Caco-2 (cell line): Measurements from ENCODE around the gene PSMD1. TPM values are rescaled to one million over a fixed set of nuclear protein-coding genes. Genes with fewer than 3 reads are reported as not detected.

Experiments
- BruUV-seq: library from RNA; stranded (reverse); fragments of 400-500 nt; replicated peaks from 2 replicates; lab custom pipeline; 2021; lab: Mats Ljungman, UMichigan
- CTCF ChIA-PET: fragments of 300-600 bp; sonication (Branson Sonifier 250); formaldehyde crosslinking; loops from one replicate; lab custom pipeline; 2022; ENCODE audit warnings: antibody characterized with exemption; lab: Charles Lee
- POLR2A ChIA-PET: fragments of 300-600 bp; sonication (Branson Sonifier 250); formaldehyde crosslinking; loops from one replicate; lab custom pipeline; 2022; ENCODE audit warnings: antibody characterized with exemption; lab: Charles Lee
- DNase-seq, 2 experiments: peaks; one replicate each; pipeline versions ENCODE4 v3.0.0 to v3.0.0-alpha.2; 2020 to 2022
- H3K27me3 ChIP-seq: replicated peaks from 2 replicates; pipeline ENCODE4 v1.6.0; 2011; ENCODE audit warnings: low read length; ENCODE audit not compliant: control insufficient read depth, insufficient read depth
- H3K36me3 ChIP-seq: 2 replicates; pipeline ENCODE4 v1.5.1; 2011; ENCODE audit warnings: low read length; ENCODE audit not compliant: control insufficient read depth, insufficient read depth
- H3K4me1 ChIP-seq: fragments of 250-450 bp; sonication (Bioruptor Pico); 2 replicates; pipeline ENCODE4 v1.5.1; 2020; ENCODE audit warnings: mild to moderate bottlenecking
- H3K4me3 ChIP-seq: 2 replicates; pipeline ENCODE4 v1.5.1; 2011; ENCODE audit warnings: low read depth, mild to moderate bottlenecking, control low read depth, low read length
- H3K9me3 ChIP-seq: fragments of 250-450 bp; sonication (Bioruptor Pico); 2 replicates; pipeline ENCODE4 v1.5.1; 2020; ENCODE audit warnings: mild to moderate bottlenecking, moderate library complexity
- H3K27ac Mint-ChIP-seq: one replicate; pipeline ENCODE4 v1.8.0; 2022; ENCODE audit warnings: mixed read lengths; ENCODE audit not compliant: unreplicated experiment
- H3K27me3 Mint-ChIP-seq: one replicate; pipeline ENCODE4 v1.8.0; 2022; ENCODE audit warnings: mixed read lengths; ENCODE audit not compliant: insufficient read depth, unreplicated experiment
- H3K36me3 Mint-ChIP-seq: one replicate; pipeline ENCODE4 v1.8.0; 2022; ENCODE audit warnings: mild to moderate bottlenecking, mixed read lengths; ENCODE audit not compliant: insufficient read depth, unreplicated experiment
- H3K4me1 Mint-ChIP-seq: one replicate; pipeline ENCODE4 v1.8.0; 2022; ENCODE audit warnings: low read depth, mixed read lengths; ENCODE audit not compliant: unreplicated experiment
- H3K4me3 Mint-ChIP-seq: one replicate; pipeline ENCODE4 v1.8.0; 2022; ENCODE audit warnings: mild to moderate bottlenecking, moderate library complexity, mixed read lengths; ENCODE audit not compliant: unreplicated experiment
- H3K9me3 Mint-ChIP-seq: one replicate; pipeline ENCODE4 v1.8.0; 2022; ENCODE audit warnings: mixed read lengths; ENCODE audit not compliant: unreplicated experiment
- intact Hi-C: fragments of 100-400 bp; cut with micrococcal nuclease; formaldehyde crosslinking; loops from one replicate; pipeline ENCODE4 v1.10.0; 2022; ENCODE audit not compliant: unreplicated experiment
- total RNA-seq: library from RNA; stranded (reverse); gene quantifications from 2 replicates; pipeline ENCODE4 v1.2.3, GENCODE V29; 2022
- TF ChIP-seq, protein P1 (sequence below), 2 experiments: fragments of 200-600 bp in 1 of 2; IDR thresholded peaks; 1 replicate in 1 of 2; 2 replicates in 1 of 2; pipeline versions ENCODE4 v1.5.1 to v1.8.0; 2011 to 2022; ENCODE audit warnings: antibody characterized with exemption in 1 of 2, control low read depth in 1 of 2, inconsistent platforms in 1 of 2, low read depth in 1 of 2, low read length in 1 of 2, mild to moderate bottlenecking in 1 of 2, moderate library complexity in 1 of 2; ENCODE audit not compliant: insufficient read depth in 1 of 2, severe bottlenecking in 1 of 2, unreplicated experiment in 1 of 2

Gene PSMD1
- total RNA-seq, 1 experiment from 2014 or later: 126 TPM

DNA sequence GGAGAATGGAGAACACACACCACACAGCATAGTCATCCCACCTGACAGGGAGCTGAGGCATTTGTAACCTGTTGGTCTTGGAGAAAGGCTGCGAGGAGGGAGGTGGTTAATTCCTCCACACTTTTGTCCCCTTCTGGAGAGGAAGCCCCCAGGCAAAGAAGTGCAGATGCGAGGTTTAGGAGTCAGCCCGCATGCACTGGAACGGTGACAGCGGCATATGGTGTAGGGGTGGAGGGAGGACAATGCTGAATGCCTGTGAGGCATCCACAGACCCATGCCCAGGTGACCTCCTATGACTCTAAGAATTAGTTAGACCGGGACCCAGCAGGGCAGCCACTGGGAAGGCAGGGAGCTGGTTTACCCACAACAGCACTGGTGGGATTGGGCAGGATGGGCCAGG, 48.5 kb upstream of the PSMD1 start:
- Mint-ChIP-seq H3K27me3 (no peaks in the 10 kb centered on the region), H3K4me3 (no peak overlapping the region), H3K4me1 (peaks cover 44% of the 10 kb centered on the region), H3K9me3 (peaks cover 20% of the 10 kb centered on the region), H3K27ac (peak overlapping the region; percentile 97), H3K36me3 (peaks cover 23% of the 10 kb centered on the region)
- ChIA-PET POLR2A (interaction anchor here (1.5 kb wide), 1 partner anchor 42 kb away, joined by 15 read pairs; no protein-coding TSS in a partner anchor), CTCF (interaction anchor here (0.8 to 1.0 kb wide), 2 partner anchors 21 to 183 kb away, joined by 4 to 6 read pairs; no protein-coding TSS in a partner anchor)
- DNase-seq: no peak
- H3K4me3 ChIP-seq: no peak overlapping the region
- no peaks in the 10 kb centered on the region for H3K9me3 ChIP-seq
- H3K4me1 ChIP-seq: peaks cover 58% of the 10 kb centered on the region
- no peaks in the 10 kb centered on the region for H3K36me3 ChIP-seq
- H3K27me3 ChIP-seq: no peaks in the 10 kb centered on the region
- BruUV-seq: no TSS peak
- intact Hi-C loops: no loop called here
- TF ChIP-seq, protein P1, sequence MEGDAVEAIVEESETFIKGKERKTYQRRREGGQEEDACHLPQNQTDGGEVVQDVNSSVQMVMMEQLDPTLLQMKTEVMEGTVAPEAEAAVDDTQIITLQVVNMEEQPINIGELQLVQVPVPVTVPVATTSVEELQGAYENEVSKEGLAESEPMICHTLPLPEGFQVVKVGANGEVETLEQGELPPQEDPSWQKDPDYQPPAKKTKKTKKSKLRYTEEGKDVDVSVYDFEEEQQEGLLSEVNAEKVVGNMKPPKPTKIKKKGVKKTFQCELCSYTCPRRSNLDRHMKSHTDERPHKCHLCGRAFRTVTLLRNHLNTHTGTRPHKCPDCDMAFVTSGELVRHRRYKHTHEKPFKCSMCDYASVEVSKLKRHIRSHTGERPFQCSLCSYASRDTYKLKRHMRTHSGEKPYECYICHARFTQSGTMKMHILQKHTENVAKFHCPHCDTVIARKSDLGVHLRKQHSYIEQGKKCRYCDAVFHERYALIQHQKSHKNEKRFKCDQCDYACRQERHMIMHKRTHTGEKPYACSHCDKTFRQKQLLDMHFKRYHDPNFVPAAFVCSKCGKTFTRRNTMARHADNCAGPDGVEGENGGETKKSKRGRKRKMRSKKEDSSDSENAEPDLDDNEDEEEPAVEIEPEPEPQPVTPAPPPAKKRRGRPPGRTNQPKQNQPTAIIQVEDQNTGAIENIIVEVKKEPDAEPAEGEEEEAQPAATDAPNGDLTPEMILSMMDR (IDR thresholded peaks at IDR 0.05; ENCODE audit: insufficient read depth in 1 of 2, low read depth in 1 of 2, low read length in 1 of 2, severe bottlenecking in 1 of 2, unreplicated experiment in 1 of 2): no peak

DNA sequence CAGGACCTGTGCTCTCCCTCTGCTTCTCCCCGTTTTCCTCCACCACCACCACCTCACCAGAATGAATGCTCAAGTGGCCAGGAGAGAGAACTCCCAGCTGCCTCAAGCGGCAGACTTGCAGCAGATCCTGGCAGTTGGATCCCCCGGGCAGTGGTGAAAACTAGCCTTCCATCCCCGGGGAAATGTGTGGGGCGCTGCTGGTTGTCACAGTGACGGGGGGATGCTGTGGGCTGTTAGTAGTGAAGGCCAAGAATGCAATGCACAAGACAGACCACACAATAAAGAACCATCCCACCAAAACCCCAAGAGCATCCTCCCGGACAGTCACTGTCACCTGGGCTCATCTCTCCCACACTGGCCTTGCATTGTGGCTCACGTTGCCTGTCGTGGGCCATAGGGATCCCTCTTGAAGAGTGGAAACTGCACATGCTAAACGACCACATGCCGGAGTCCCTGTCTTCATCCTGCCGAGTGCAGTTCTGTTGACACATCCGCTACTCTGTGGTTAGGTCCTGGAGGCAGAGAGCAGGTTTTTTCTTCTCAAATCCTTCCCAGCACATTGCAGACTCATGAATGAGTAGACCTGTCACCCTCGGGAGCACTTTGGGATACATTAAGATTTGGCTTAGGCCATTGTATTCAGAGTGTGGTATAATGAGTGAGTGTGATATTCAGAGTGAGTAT, 47.3 kb upstream of the PSMD1 start:
- ChIA-PET CTCF (no interaction called here), POLR2A (no interaction called here)
- Mint-ChIP-seq H3K27me3 (no peaks in the 10 kb centered on the region), H3K27ac (peak overlapping the region; percentile 95), H3K9me3 (peaks cover 16% of the 10 kb centered on the region), H3K36me3 (peaks cover 18% of the 10 kb centered on the region), H3K4me3 (peak overlapping the region; percentile 57), H3K4me1 (peaks cover 46% of the 10 kb centered on the region)
- no TSS peak for BruUV-seq
- H3K36me3 ChIP-seq: no peaks in the 10 kb centered on the region
- intact Hi-C loops: no loop called here
- no peak overlapping the region for H3K4me3 ChIP-seq
- peaks cover 71% of the 10 kb centered on the region for H3K4me1 ChIP-seq
- H3K9me3 ChIP-seq: no peaks in the 10 kb centered on the region
- TF ChIP-seq, protein P1 (IDR thresholded peaks at IDR 0.05; ENCODE audit: insufficient read depth in 1 of 2, low read depth in 1 of 2, low read length in 1 of 2, severe bottlenecking in 1 of 2, unreplicated experiment in 1 of 2): no peak
- H3K27me3 ChIP-seq: no peaks in the 10 kb centered on the region
- DNase-seq: no peak

DNA sequence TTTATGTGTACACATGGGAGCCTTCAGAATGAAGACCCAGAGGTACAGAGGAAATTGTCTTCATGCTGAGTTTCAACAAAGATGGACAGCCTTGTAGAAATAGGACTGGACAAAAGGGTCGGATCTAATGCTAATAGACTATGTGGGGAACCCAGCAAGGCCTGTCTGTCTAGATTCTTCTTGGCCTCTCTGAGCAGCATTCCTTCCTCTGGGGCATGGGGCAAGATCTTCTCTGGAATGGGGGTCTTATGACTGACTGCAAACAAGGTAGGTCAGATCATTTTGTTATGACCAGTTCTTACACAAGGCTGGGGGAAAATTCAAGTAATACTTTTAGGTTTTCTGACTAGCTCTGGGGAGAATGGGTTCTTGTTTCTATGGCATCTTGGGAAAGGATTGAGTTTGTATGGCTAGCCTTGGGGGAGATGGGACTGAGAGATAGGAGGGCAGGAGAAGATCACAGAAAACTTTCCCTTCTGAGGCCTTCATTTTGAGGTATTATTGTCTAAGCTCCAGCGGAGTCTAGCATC, 46.4 kb upstream of the PSMD1 start:
- no peaks in the 10 kb centered on the region for H3K27me3 ChIP-seq
- ChIA-PET POLR2A (no interaction called here), CTCF (interaction anchor here (0.7 kb wide), 1 partner anchor 91 kb away, joined by 5 read pairs; no protein-coding TSS in a partner anchor)
- Mint-ChIP-seq H3K9me3 (peaks cover 7% of the 10 kb centered on the region), H3K36me3 (peaks cover 11% of the 10 kb centered on the region), H3K4me1 (peaks cover 48% of the 10 kb centered on the region), H3K27me3 (no peaks in the 10 kb centered on the region), H3K27ac (peak overlapping the region; percentile 95), H3K4me3 (peak overlapping the region; percentile 57)
- TF ChIP-seq, protein P1 (IDR thresholded peaks at IDR 0.05; ENCODE audit: insufficient read depth in 1 of 2, low read depth in 1 of 2, low read length in 1 of 2, severe bottlenecking in 1 of 2, unreplicated experiment in 1 of 2): no peak
- intact Hi-C loops: no loop called here
- H3K9me3 ChIP-seq: no peaks in the 10 kb centered on the region
- H3K4me1 ChIP-seq: peaks cover 75% of the 10 kb centered on the region
- H3K36me3 ChIP-seq: no peaks in the 10 kb centered on the region
- no peak overlapping the region for H3K4me3 ChIP-seq
- BruUV-seq: no TSS peak
- peak; percentile 65 to 66 for DNase-seq
